Measurements from ENCODE around the gene LRRC52.

The LRRC52 gene

DNA sequence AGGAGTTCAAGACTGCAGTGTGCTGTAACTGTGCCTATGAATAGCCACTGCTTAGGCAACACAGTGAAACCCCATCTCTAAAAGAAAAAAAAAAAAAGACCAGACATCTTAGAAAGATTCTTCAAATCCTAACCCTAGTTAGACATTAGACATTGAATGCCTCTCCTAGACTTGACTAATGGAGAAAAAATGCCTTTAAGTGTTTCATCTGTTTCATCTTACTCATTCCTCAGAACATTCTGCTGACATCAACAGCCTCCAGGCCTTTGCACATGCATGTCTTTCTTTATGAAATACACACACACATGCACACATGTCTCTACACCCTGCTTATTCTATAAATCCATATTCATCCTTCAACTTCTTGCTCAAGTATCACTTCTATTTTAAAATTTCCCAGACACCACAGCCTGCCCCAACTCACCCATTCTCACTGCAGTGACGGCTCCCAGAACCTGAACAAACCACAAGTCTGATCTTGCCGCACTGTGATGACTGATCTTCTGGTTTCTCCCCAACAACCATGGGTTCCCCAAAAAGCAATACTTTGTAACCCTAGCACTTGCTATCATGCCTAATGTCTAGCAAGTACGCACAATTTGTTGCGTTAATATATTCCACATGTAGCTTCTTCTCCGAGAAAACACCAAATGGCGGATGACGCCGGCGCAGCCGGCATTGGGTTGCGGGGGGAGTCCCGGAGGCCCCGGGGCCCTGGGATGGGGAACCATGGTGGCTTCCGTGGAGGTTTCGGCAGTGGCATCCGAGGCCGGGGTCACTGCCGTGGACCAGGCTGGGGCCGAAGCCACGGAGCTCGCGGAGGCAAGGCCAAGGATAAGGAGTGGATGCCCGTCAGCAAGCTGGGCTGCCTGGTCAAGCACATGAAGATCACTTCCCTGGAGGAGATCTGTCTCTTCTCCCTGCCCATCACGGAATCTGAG is 37.4 kb downstream of the LRRC52 start:
- TF ChIP-seq TAF1 (IDR thresholded peaks at IDR 0.05; ENCODE audit: borderline replicate concordance, insufficient read depth, low read length): no peak
- no peak for TF ChIP-seq FOXP2 (optimal IDR thresholded peaks at IDR 0.05; ENCODE audit: borderline replicate concordance, extremely low read depth, extremely low read length, insufficient read depth)
- no peak for TF ChIP-seq POLR2AphosphoS5 (IDR thresholded peaks at IDR 0.05; ENCODE audit: low read depth, low read length)
- TF ChIP-seq, protein P1, sequence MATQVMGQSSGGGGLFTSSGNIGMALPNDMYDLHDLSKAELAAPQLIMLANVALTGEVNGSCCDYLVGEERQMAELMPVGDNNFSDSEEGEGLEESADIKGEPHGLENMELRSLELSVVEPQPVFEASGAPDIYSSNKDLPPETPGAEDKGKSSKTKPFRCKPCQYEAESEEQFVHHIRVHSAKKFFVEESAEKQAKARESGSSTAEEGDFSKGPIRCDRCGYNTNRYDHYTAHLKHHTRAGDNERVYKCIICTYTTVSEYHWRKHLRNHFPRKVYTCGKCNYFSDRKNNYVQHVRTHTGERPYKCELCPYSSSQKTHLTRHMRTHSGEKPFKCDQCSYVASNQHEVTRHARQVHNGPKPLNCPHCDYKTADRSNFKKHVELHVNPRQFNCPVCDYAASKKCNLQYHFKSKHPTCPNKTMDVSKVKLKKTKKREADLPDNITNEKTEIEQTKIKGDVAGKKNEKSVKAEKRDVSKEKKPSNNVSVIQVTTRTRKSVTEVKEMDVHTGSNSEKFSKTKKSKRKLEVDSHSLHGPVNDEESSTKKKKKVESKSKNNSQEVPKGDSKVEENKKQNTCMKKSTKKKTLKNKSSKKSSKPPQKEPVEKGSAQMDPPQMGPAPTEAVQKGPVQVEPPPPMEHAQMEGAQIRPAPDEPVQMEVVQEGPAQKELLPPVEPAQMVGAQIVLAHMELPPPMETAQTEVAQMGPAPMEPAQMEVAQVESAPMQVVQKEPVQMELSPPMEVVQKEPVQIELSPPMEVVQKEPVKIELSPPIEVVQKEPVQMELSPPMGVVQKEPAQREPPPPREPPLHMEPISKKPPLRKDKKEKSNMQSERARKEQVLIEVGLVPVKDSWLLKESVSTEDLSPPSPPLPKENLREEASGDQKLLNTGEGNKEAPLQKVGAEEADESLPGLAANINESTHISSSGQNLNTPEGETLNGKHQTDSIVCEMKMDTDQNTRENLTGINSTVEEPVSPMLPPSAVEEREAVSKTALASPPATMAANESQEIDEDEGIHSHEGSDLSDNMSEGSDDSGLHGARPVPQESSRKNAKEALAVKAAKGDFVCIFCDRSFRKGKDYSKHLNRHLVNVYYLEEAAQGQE (IDR thresholded peaks at IDR 0.05; ENCODE audit: insufficient read depth in 1 of 2, low read depth in 2 of 2, low read length in 2 of 2): no peak

DNA sequence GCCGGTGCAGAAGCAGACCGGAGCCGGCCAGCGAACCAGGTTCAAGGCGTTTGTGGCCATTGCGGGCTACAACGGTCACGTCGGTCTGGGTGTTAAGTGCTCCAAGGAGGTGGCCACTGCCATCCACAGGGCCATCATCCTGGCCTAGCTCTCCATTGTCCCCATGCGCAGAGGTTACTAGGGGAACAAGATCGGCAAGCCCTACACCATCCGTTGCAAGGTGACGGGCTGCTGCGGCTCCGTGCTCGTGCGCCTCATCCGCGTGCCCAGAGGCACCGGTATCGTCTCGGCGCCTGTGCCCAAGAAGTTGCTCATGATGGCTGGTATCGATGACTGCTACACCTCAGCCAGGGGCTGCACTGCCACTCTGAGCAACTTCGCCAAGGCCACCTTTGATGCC is 38.1 kb downstream of the LRRC52 start:
- TF ChIP-seq, protein P1 (IDR thresholded peaks at IDR 0.05; ENCODE audit: insufficient read depth in 1 of 2, low read depth in 2 of 2, low read length in 2 of 2): no peak
- TF ChIP-seq TAF1 (IDR thresholded peaks at IDR 0.05; ENCODE audit: borderline replicate concordance, insufficient read depth, low read length) (no peak), FOXP2 (optimal IDR thresholded peaks at IDR 0.05; ENCODE audit: borderline replicate concordance, extremely low read depth, extremely low read length, insufficient read depth) (no peak), POLR2AphosphoS5 (IDR thresholded peaks at IDR 0.05; ENCODE audit: low read depth, low read length) (no peak), SIN3A (IDR thresholded peaks at IDR 0.05; ENCODE audit: borderline replicate concordance, insufficient read depth, low read length) (no peak)

DNA sequence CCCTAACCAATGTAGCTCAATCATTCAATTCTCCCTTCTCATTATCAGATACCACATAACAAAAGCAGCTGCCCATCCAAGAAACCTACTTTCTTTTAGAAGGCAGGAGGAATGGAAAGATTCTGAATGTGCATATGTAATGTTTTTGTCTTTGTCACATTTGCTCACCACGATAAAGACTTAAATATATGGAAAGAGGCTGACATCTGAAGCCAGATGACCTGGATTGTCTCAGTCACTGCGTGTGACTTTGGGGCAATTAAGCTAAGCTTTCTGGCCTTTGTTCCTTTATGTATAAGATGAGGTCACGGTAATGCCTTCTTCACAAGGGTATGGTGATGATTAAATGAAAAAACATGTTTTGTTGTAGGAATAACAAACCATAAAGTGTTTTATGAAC is 42.6 kb downstream of the LRRC52 start:
- TF ChIP-seq SIN3A (IDR thresholded peaks at IDR 0.05; ENCODE audit: borderline replicate concordance, insufficient read depth, low read length) (no peak), FOXP2 (optimal IDR thresholded peaks at IDR 0.05; ENCODE audit: borderline replicate concordance, extremely low read depth, extremely low read length, insufficient read depth) (no peak)
- TF ChIP-seq, protein P1 (IDR thresholded peaks at IDR 0.05; ENCODE audit: insufficient read depth in 1 of 2, low read depth in 2 of 2, low read length in 2 of 2): no peak

DNA sequence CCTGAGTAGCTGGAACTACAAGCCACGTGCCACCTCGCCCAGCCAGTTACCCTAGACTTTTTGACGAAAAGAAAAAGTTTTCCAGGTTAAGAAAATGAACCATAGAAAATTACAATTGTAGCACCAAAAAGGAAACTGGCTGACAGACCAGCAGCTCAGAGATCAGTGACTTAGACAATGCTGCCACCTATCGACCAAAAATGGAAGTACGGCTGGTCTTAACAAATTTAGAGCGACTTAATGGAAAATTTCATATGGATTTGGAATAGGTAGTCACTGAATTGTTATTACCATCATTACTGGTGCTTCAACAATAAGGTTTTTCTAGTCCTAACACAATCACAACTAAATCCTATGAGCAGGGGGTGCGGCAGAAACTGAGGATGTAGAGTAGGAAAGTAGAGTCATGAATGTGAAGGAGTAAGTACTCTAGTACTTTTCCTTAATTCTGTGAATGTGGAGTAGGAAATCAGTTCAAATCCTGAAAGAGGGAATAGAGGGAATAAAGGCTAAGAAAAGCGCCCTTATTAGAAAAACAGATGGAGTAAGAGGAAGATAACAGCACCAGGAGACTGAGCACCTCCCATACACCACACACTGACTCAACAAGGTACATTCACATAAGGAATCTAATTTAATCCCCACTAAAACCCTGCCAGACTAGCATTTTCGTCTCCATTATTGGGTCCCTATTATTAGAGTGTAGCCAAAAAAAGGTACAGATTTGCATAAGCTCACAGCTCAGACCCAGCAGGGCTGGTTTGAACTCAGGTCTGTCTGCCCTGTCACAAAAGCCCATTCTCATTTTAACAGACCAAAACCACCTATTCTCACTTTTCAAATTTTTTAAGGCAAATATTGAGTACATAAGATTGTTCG is 49.4 kb downstream of the LRRC52 start:
- TF ChIP-seq TAF1 (IDR thresholded peaks at IDR 0.05; ENCODE audit: borderline replicate concordance, insufficient read depth, low read length) (no peak), FOXP2 (optimal IDR thresholded peaks at IDR 0.05; ENCODE audit: borderline replicate concordance, extremely low read depth, extremely low read length, insufficient read depth) (no peak), SIN3A (IDR thresholded peaks at IDR 0.05; ENCODE audit: borderline replicate concordance, insufficient read depth, low read length) (no peak), POLR2AphosphoS5 (IDR thresholded peaks at IDR 0.05; ENCODE audit: low read depth, low read length) (no peak)
- TF ChIP-seq, protein P1 (IDR thresholded peaks at IDR 0.05; ENCODE audit: insufficient read depth in 1 of 2, low read depth in 2 of 2, low read length in 2 of 2): no peak
